ENCODE measurements around the gene RCBTB1.
"Not testable (repeated sequence)": the region's sequence is repeated elsewhere in the genome, so short reads cannot be mapped to it uniquely, and the experiment has no call there.

The RCBTB1 gene

GRCh38 chr13:49602615-49603014, 17.3 kb upstream of the RCBTB1 start:
- peak; percentile 84 for DNase-seq

GRCh38 chr13:49602005-49602404, 16.6 kb upstream of the RCBTB1 start:
- DNase-seq = no peak

- DNase-seq = no peak
These were observed 11.8 kb upstream of the RCBTB1 start for GRCh38 chr13:49597043-49597641.

- DNase-seq = no peak
These were observed 10.9 kb upstream of the RCBTB1 start for GRCh38 chr13:49596221-49596620.

- DNase-seq = no peak
These were observed 9.2 kb upstream of the RCBTB1 start for GRCh38 chr13:49594576-49594975.

- DNase-seq = not testable (repeated sequence)
These were observed 8.5 kb upstream of the RCBTB1 start for GRCh38 chr13:49593876-49594275.

GRCh38 chr13:49590714-49591113, 5.4 kb upstream of the RCBTB1 start:
- DNase-seq = not testable (repeated sequence)

GRCh38 chr13:49587311-49587847, 2.0 kb upstream of the RCBTB1 start:
- no peak for DNase-seq

GRCh38 chr13:49586717-49587116, 1.4 kb upstream of the RCBTB1 start:
- DNase-seq = no peak

GRCh38 chr13:49584771-49585182, 581 bp downstream of the RCBTB1 start:
- peak; percentile 40 for DNase-seq

GRCh38 chr13:49580980-49581680, 4.2 kb downstream of the RCBTB1 start:
- no peak for DNase-seq

- no peak for DNase-seq
These were observed 5.9 kb downstream of the RCBTB1 start for GRCh38 chr13:49579501-49579900.

GRCh38 chr13:49571299-49572240, 13.8 kb downstream of the RCBTB1 start:
- no peak for DNase-seq

- DNase-seq = peak; percentile 47
These were observed 15.2 kb downstream of the RCBTB1 start for GRCh38 chr13:49569993-49570689.

- DNase-seq = no peak
These were observed 17.9 kb downstream of the RCBTB1 start for GRCh38 chr13:49567491-49567890.

- DNase-seq = no peak
These were observed 18.9 kb downstream of the RCBTB1 start for GRCh38 chr13:49566461-49566860.

GRCh38 chr13:49565461-49565860, 19.9 kb downstream of the RCBTB1 start:
- DNase-seq = not testable (repeated sequence)

GRCh38 chr13:49563516-49563915, 21.8 kb downstream of the RCBTB1 start:
- DNase-seq = no peak

- peak; percentile 32 for DNase-seq
These were observed 24.3 kb downstream of the RCBTB1 start for GRCh38 chr13:49561062-49561410.

GRCh38 chr13:49560270-49561061, 24.9 kb downstream of the RCBTB1 start:
- DNase-seq = peak; percentile 75

GRCh38 chr13:49559006-49559405, 26.4 kb downstream of the RCBTB1 start:
- DNase-seq = no peak

- no peak for DNase-seq
These were observed 31.0 kb downstream of the RCBTB1 start for GRCh38 chr13:49554387-49554786.
